ENCODE data around the gene CIAO3.

CIAO3 gene

GRCh38 chr16:709566-710499, 31.0 kb downstream of the CIAO3 start:
- no peak for DNase-seq (ENCODE audit: low read depth)

- DNase-seq (ENCODE audit: low read depth): no peak
Measured at GRCh38 chr16:708959-709358, 31.8 kb downstream of the CIAO3 start.

GRCh38 chr16:708019-708418, 32.8 kb downstream of the CIAO3 start:
- DNase-seq (ENCODE audit: low read depth): no peak

GRCh38 chr16:707062-707538, 33.7 kb downstream of the CIAO3 start:
- no peak for DNase-seq (ENCODE audit: low read depth)

- DNase-seq (ENCODE audit: low read depth): no peak
Measured at GRCh38 chr16:706189-707061, 34.4 kb downstream of the CIAO3 start.

- DNase-seq (ENCODE audit: low read depth): no peak
Measured at GRCh38 chr16:705431-706188, 35.2 kb downstream of the CIAO3 start, which contains the start of gene FBXL16. FBXL16 (minus strand) TSS chr16:705801; CDS start chr16:697405, 8,396 bp downstream.

GRCh38 chr16:704552-705380, 36.0 kb downstream of the CIAO3 start:
- no peak for DNase-seq (ENCODE audit: low read depth)

- no peak for DNase-seq (ENCODE audit: low read depth)
Measured at GRCh38 chr16:704047-704446, 36.8 kb downstream of the CIAO3 start.

- no peak for DNase-seq (ENCODE audit: low read depth)
Measured at GRCh38 chr16:703406-703805, 37.4 kb downstream of the CIAO3 start.

- no peak for DNase-seq (ENCODE audit: low read depth)
Measured at GRCh38 chr16:702341-702740, 38.5 kb downstream of the CIAO3 start.

GRCh38 chr16:700684-701584, 39.9 kb downstream of the CIAO3 start:
- DNase-seq (ENCODE audit: low read depth): no peak

- DNase-seq (ENCODE audit: low read depth): no peak
Measured at GRCh38 chr16:698911-699671, 41.7 kb downstream of the CIAO3 start.

- no peak for DNase-seq (ENCODE audit: low read depth)
Measured at GRCh38 chr16:695355-696089, 45.3 kb downstream of the CIAO3 start.

GRCh38 chr16:694863-695354, 45.9 kb downstream of the CIAO3 start:
- DNase-seq (ENCODE audit: low read depth): no peak

GRCh38 chr16:694187-694862, 46.5 kb downstream of the CIAO3 start:
- DNase-seq (ENCODE audit: low read depth): no peak

GRCh38 chr16:693766-694165, 47.0 kb downstream of the CIAO3 start:
- DNase-seq (ENCODE audit: low read depth): no peak

- DNase-seq (ENCODE audit: low read depth): no peak
Measured at GRCh38 chr16:693364-693763, 47.4 kb downstream of the CIAO3 start.

All from stimulated activated CD8-positive, alpha-beta memory T cell treated with anti-CD3 and anti-CD28 coated beads, Interleukin-15, amount 100 ng/mL, for 1 hour (primary cell).